ENCODE data around the gene FUBP1. TPM values are rescaled to one million over a fixed set of nuclear protein-coding genes. Genes with fewer than 3 reads are reported as not detected.

FUBP1 gene
- total and polyA plus RNA-seq, 2 of the 13 experiments (the other 11 are each of a cell fraction or from before 2014, with no cell fraction given), result 98.1 to 166 TPM

- no peak for TF ChIP-seq ZBTB4 (CRISPR knock-in tag; IDR thresholded peaks at IDR 0.05; ENCODE audit: borderline replicate concordance)
- TF ChIP-seq BCL3 (CRISPR knock-in tag; IDR thresholded peaks at IDR 0.05), result no peak
- no peak for TF ChIP-seq MTERF4 (CRISPR knock-in tag; IDR thresholded peaks at IDR 0.05)
- peak; percentile 9; the same call in 1 of the 2 replicates for TF ChIP-seq ETV5 (CRISPR knock-in tag; IDR thresholded peaks at IDR 0.05; ENCODE audit: borderline replicate concordance)
- no peak for TF ChIP-seq ZNF160 (CRISPR knock-in tag; IDR thresholded peaks at IDR 0.05)
- no peak for TF ChIP-seq NR3C1 (CRISPR knock-in tag; IDR thresholded peaks at IDR 0.05)
- peak; percentile 7; the same call in 1 of the 2 replicates for TF ChIP-seq ZNF800 (CRISPR knock-in tag; IDR thresholded peaks at IDR 0.05)
- TF ChIP-seq ZNF672 (CRISPR knock-in tag; IDR thresholded peaks at IDR 0.05), result no peak
- no peak; the same call in 1 of the 2 replicates for TF ChIP-seq ZNF788 (CRISPR knock-in tag; IDR thresholded peaks at IDR 0.05; ENCODE audit: borderline replicate concordance)
- no peak for TF ChIP-seq EZH2 (conservative IDR thresholded peaks at IDR 0.05; ENCODE audit: low read depth, low read length)
- no peak for TF ChIP-seq MEF2D (CRISPR knock-in tag; IDR thresholded peaks at IDR 0.05)
- no peak for TF ChIP-seq HES4 (CRISPR knock-in tag; IDR thresholded peaks at IDR 0.05; ENCODE audit: borderline replicate concordance)
- no peak for TF ChIP-seq ZNF766 (CRISPR knock-in tag; IDR thresholded peaks at IDR 0.05; ENCODE audit: borderline replicate concordance)
- TF ChIP-seq ZNF136 (CRISPR knock-in tag; IDR thresholded peaks at IDR 0.05; ENCODE audit: low read depth), result no peak
- TF ChIP-seq ZNF496 (CRISPR knock-in tag; IDR thresholded peaks at IDR 0.05; ENCODE audit: insufficient replicate concordance), result no peak
- peak in 1 of 2 experiments; percentile 62; a peak in 2 of 4 replicates for TF ChIP-seq ATF4 (CRISPR knock-in tag; IDR thresholded peaks at IDR 0.05)
- no peak for TF ChIP-seq RELA (CRISPR knock-in tag; IDR thresholded peaks at IDR 0.05)
- TF ChIP-seq NCOA1 (CRISPR knock-in tag; IDR thresholded peaks at IDR 0.05), result no peak
- peak; percentile 13; the same call in 1 of the 2 replicates for TF ChIP-seq ZNF234 (CRISPR knock-in tag; conservative IDR thresholded peaks at IDR 0.05)
- TF ChIP-seq STAG1 (CRISPR knock-in tag; IDR thresholded peaks at IDR 0.05), result peak; percentile 38
These were observed at the start of gene FUBP1 (continued) for GRCh38 chr1:77978969-77979876.
